HL-60 (cell line): ENCODE measurements around the gene OR8A1.

Experiments used
- DNase-seq, 2 experiments: peaks; one replicate each; pipeline ENCODE4 v3.0.0-alpha.2; 2010 to 2020; ENCODE audit warnings: low read depth in 1 of 2, low spot score in 1 of 2
- H3K27ac ChIP-seq: fragments of 250-450 bp; sonication (Bioruptor Pico); replicated peaks from 2 replicates; pipeline ENCODE4 v1.5.1; 2020; ENCODE audit warnings: mild to moderate bottlenecking, moderate library complexity
- H3K27me3 ChIP-seq: fragments of 250-450 bp; sonication (Bioruptor Pico); 2 replicates; pipeline ENCODE4 v1.5.1; 2021; ENCODE audit warnings: mild to moderate bottlenecking, moderate library complexity; ENCODE audit not compliant: insufficient read depth, poor library complexity, severe bottlenecking
- H3K4me3 ChIP-seq: replicated peaks from 2 replicates; pipeline ENCODE4 v1.5.1; 2011; ENCODE audit warnings: mild to moderate bottlenecking, control low read depth, low read length; ENCODE audit not compliant: insufficient read depth
- CTCF ChIP-seq: IDR thresholded peaks from one replicate; pipeline ENCODE4 v1.5.1; 2011; ENCODE audit warnings: low read length, control low read depth, inconsistent platforms; ENCODE audit not compliant: insufficient read depth
- GABPA ChIP-seq: IDR thresholded peaks from 2 replicates; pipeline ENCODE4 v1.6.1; 2012; ENCODE audit warnings: low read depth
- POLR2AphosphoS5 ChIP-seq: IDR thresholded peaks from 2 replicates; pipeline ENCODE4 v1.6.1; 2012; ENCODE audit warnings: low read depth
- SPI1 ChIP-seq: IDR thresholded peaks from 2 replicates; pipeline ENCODE4 v1.6.1; 2012; ENCODE audit warnings: low read depth, mild to moderate bottlenecking, borderline replicate concordance
- TF ChIP-seq, protein P1 (sequence below): IDR thresholded peaks from 2 replicates; pipeline ENCODE4 v1.6.1; 2012; ENCODE audit warnings: low read depth; ENCODE audit not compliant: insufficient replicate concordance

Gene OR8A1

GRCh38 chr11:124583781-124584180 lies 14.0 kb downstream of the OR8A1 start:
- DNase-seq = no peak
- H3K27ac ChIP-seq = no peak overlapping the region
- H3K27me3 ChIP-seq = peaks cover 2% of the 10 kb centered on the region
- H3K4me3 ChIP-seq = no peak overlapping the region
- TF ChIP-seq GABPA (no peak), CTCF (no peak), SPI1 (no peak), POLR2AphosphoS5 (no peak)
- TF ChIP-seq, protein P1, sequence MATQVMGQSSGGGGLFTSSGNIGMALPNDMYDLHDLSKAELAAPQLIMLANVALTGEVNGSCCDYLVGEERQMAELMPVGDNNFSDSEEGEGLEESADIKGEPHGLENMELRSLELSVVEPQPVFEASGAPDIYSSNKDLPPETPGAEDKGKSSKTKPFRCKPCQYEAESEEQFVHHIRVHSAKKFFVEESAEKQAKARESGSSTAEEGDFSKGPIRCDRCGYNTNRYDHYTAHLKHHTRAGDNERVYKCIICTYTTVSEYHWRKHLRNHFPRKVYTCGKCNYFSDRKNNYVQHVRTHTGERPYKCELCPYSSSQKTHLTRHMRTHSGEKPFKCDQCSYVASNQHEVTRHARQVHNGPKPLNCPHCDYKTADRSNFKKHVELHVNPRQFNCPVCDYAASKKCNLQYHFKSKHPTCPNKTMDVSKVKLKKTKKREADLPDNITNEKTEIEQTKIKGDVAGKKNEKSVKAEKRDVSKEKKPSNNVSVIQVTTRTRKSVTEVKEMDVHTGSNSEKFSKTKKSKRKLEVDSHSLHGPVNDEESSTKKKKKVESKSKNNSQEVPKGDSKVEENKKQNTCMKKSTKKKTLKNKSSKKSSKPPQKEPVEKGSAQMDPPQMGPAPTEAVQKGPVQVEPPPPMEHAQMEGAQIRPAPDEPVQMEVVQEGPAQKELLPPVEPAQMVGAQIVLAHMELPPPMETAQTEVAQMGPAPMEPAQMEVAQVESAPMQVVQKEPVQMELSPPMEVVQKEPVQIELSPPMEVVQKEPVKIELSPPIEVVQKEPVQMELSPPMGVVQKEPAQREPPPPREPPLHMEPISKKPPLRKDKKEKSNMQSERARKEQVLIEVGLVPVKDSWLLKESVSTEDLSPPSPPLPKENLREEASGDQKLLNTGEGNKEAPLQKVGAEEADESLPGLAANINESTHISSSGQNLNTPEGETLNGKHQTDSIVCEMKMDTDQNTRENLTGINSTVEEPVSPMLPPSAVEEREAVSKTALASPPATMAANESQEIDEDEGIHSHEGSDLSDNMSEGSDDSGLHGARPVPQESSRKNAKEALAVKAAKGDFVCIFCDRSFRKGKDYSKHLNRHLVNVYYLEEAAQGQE = no peak

DNA sequence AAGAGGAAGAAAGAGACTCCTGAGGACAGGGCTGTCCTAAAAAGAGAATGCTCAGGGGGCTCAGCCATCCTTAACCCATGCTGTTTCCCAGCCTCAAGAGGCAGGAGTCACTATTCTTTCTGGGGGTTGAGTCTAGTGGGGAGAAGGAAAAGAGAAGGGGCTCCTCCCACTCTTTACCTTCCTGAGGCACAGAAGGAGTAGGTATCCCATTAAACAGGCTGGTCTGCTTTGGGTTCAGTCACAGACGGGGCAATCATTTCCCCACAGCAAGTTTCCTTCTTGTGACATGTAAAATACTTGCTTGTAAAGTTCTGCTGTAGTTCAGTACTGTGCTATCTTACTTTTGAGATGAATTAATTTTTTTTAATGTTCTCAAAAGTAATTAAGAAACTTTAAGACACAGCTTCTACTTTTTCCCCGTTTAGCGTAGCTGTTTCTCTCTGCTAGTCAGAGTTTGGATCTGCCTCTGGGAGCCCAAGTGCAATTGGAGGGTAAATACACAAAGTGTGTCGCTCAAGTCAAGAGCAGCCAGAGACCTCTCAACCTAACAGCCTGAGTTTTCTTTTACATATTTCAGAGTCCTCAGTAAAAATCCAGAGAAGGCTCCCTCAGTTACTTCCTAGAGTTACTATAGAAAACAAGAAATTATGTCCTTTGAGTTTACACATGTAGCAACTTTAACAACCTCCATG lies 15.0 kb downstream of the OR8A1 start:
- no peak overlapping the region for H3K4me3 ChIP-seq
- no peak for DNase-seq
- H3K27me3 ChIP-seq = peaks cover 2% of the 10 kb centered on the region
- TF ChIP-seq POLR2AphosphoS5 (no peak), SPI1 (no peak), GABPA (no peak), CTCF (no peak)
- no peak overlapping the region for H3K27ac ChIP-seq

- Histone ChIP-seq H3K27me3 (peaks cover 2% of the 10 kb centered on the region), H3K27ac (no peak overlapping the region), H3K4me3 (no peak overlapping the region)
- TF ChIP-seq POLR2AphosphoS5 = no peak
- TF ChIP-seq CTCF = peak; percentile 22
- peak; percentile 10 to 18 for DNase-seq
These were observed 16.6 kb downstream of the OR8A1 start for GRCh38 chr11:124586238-124586860.

GRCh38 chr11:124591430-124591829 lies 21.6 kb downstream of the OR8A1 start:
- no peak overlapping the region for H3K27ac ChIP-seq
- TF ChIP-seq POLR2AphosphoS5 = no peak
- no peak for TF ChIP-seq CTCF
- TF ChIP-seq, protein P1 = no peak
- no peak for TF ChIP-seq GABPA
- no peak for TF ChIP-seq SPI1
- no peak for DNase-seq
- H3K27me3 ChIP-seq = peaks cover 2% of the 10 kb centered on the region
- H3K4me3 ChIP-seq = no peak overlapping the region
